CD4-positive, CD25-positive, alpha-beta regulatory T cell (primary cell): ENCODE measurements around the gene PNPLA1. TPM values are rescaled to one million over a fixed set of nuclear protein-coding genes. Genes with fewer than 3 reads are reported as not detected.

ENCODE experiments used
- ATAC-seq, 2 donors: fragments of 150-1000 bp; cut with Tn5 transposase; one replicate each; pipeline ENCODE4 v1.10.0; 2021; ENCODE audit warnings: low read depth in 2 of 2, moderate number of reproducible peaks in 2 of 2, moderate library complexity in 1 of 2
- DNase-seq, 3 donors: peaks; one replicate each; pipeline versions ENCODE4 v3.0.0 to v3.0.0-alpha.2; 2012 to 2022; ENCODE audit warnings: mixed read lengths in 1 of 3
- H3K27ac ChIP-seq: one replicate; pipeline ENCODE4 v1.7.0; 2013; ENCODE audit warnings: mild to moderate bottlenecking, low read length; ENCODE audit not compliant: insufficient read depth, poor library complexity, severe bottlenecking
- H3K27me3 ChIP-seq: one replicate; pipeline ENCODE4 v1.7.0; 2013; ENCODE audit warnings: low read length; ENCODE audit not compliant: control insufficient read depth, insufficient read depth
- H3K36me3 ChIP-seq: one replicate; pipeline ENCODE4 v1.7.0; 2013; ENCODE audit warnings: mild to moderate bottlenecking, low read length, moderate library complexity; ENCODE audit not compliant: control insufficient read depth, insufficient read depth
- H3K4me1 ChIP-seq: 2 replicates; pipeline ENCODE4 v1.7.0; 2013; ENCODE audit warnings: mild to moderate bottlenecking, low read length; ENCODE audit not compliant: insufficient read depth, control insufficient read depth, poor library complexity, severe bottlenecking
- H3K4me3 ChIP-seq: one replicate; pipeline ENCODE4 v1.7.0; 2013; ENCODE audit warnings: low read depth, mild to moderate bottlenecking, low read length, moderate library complexity
- H3K9me3 ChIP-seq, 2 experiments: 1 replicate in 1 of 2; 2 replicates in 1 of 2; pipeline ENCODE4 v1.7.0; 2013; ENCODE audit warnings: low read length in 2 of 2, mild to moderate bottlenecking in 1 of 2, moderate library complexity in 1 of 2; ENCODE audit not compliant: control insufficient read depth in 2 of 2
- H3K27ac Mint-ChIP-seq, 3 donors: one replicate each; pipeline ENCODE4 v1.8.0; 2020 to 2022; ENCODE audit warnings: mild to moderate bottlenecking in 3 of 3, mixed read lengths in 3 of 3, moderate library complexity in 2 of 3
- H3K27me3 Mint-ChIP-seq: one replicate; pipeline ENCODE4 v1.8.0; 2022; ENCODE audit warnings: mild to moderate bottlenecking, mixed read lengths
- H3K36me3 Mint-ChIP-seq: one replicate; pipeline ENCODE4 v1.8.0; 2020; ENCODE audit warnings: mixed read lengths
- H3K4me1 Mint-ChIP-seq, 4 donors: one replicate each; pipeline ENCODE4 v1.8.0; 2020 to 2022; ENCODE audit warnings: mixed read lengths in 4 of 4, mild to moderate bottlenecking in 1 of 4
- H3K4me3 Mint-ChIP-seq, 4 donors: one replicate each; pipeline ENCODE4 v1.8.0; 2020 to 2022; ENCODE audit warnings: mild to moderate bottlenecking in 4 of 4, mixed read lengths in 4 of 4, moderate library complexity in 3 of 4
- H3K9me3 Mint-ChIP-seq, 7 donors: one replicate each; pipeline ENCODE4 v1.8.0; 2020 to 2022; ENCODE audit warnings: mixed read lengths in 7 of 7, mild to moderate bottlenecking in 3 of 7, moderate library complexity in 2 of 7
- polyA plus RNA-seq, 4 donors: library from polyadenylated mRNA; unstranded; fragments of 300-500 nt; fragmentation: Illumina TruSeq; gene quantifications; one replicate each; pipeline ENCODE4 v1.2.3, GENCODE V29; 2021
- total RNA-seq: library from RNA; stranded (reverse); gene quantifications from one replicate; pipeline ENCODE4 v1.2.3, GENCODE V29; 2022

Gene PNPLA1
- total and polyA plus RNA-seq, 5 donors from 2014 or later: 0.25 TPM; not detected in 4

GRCh38 chr6:36242161-36242560 lies 27.7 kb upstream of the PNPLA1 start:
- no peak overlapping the region for H3K4me3 Mint-ChIP-seq
- peaks cover 0 to 6% (median 0%) of the 10 kb centered on the region in 4 donors for H3K4me1 Mint-ChIP-seq
- peak overlapping the region in 1 of 3 donors; percentile 48 for H3K27ac Mint-ChIP-seq

GRCh38 chr6:36242626-36243025 lies 27.2 kb upstream of the PNPLA1 start:
- H3K4me1 Mint-ChIP-seq: peaks cover 0 to 6% (median 0%) of the 10 kb centered on the region in 4 donors
- no peaks in the 10 kb centered on the region for H3K4me1 ChIP-seq
- H3K4me3 ChIP-seq: no peak overlapping the region
- H3K36me3 ChIP-seq: no peaks in the 10 kb centered on the region
- no peak overlapping the region for H3K4me3 Mint-ChIP-seq
- peaks cover 25% of the 10 kb centered on the region for H3K27me3 Mint-ChIP-seq
- H3K9me3 ChIP-seq: no peaks in the 10 kb centered on the region
- no peak overlapping the region for H3K27ac Mint-ChIP-seq
- no peak overlapping the region for H3K27ac ChIP-seq
- DNase-seq (no peak), ATAC-seq (no peak)
- H3K9me3 Mint-ChIP-seq: no peaks in the 10 kb centered on the region
- no peaks in the 10 kb centered on the region for H3K27me3 ChIP-seq
- H3K36me3 Mint-ChIP-seq: peaks cover 10% of the 10 kb centered on the region

More at GRCh38 chr6:36242161-36242560, 27.7 kb upstream of the PNPLA1 start:
- peaks cover 7% of the 10 kb centered on the region for H3K36me3 Mint-ChIP-seq
- DNase-seq (no peak), ATAC-seq (no peak)
- no peaks in the 10 kb centered on the region for H3K27me3 ChIP-seq
- no peaks in the 10 kb centered on the region for H3K4me1 ChIP-seq
- no peak overlapping the region for H3K4me3 ChIP-seq
- no peaks in the 10 kb centered on the region for H3K9me3 ChIP-seq
- no peaks in the 10 kb centered on the region for H3K36me3 ChIP-seq
- H3K9me3 Mint-ChIP-seq: no peaks in the 10 kb centered on the region
- no peak overlapping the region for H3K27ac ChIP-seq
- peaks cover 23% of the 10 kb centered on the region for H3K27me3 Mint-ChIP-seq

DNA sequence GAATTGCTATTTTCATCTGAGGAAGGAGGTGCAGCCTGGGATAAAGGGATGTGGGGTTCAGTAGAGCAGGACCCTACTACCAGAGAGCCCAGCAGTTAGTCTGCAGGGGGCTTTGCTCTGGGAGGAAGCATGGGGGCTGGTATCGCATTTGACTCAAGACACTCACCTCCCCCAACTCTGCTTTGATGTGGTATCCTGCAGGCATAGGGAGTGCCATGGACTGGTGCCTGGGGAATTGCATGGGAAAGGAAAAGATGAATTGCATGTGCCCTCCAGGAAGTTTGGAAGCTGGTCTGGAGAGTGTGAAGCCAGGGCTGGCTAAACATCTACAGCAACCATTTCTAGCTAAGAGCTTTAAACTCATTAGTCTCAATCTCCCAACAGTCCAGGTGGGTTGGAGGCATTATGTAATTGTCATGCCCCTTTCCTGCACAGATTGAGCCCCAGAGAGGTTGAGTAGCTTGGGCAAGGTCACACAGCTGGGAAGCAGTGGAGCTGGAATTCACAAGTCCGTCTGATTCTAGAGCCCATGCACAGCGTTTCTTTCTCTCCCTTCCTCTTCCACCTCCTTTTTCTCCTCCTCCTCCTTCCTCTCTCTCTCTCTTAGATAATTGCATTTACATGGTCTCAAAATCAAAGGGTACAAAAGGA lies 26.2 kb upstream of the PNPLA1 start:
- DNase-seq (no peak), ATAC-seq (no peak)
- H3K27ac ChIP-seq: no peak overlapping the region
- no peaks in the 10 kb centered on the region for H3K36me3 ChIP-seq
- H3K9me3 ChIP-seq: no peaks in the 10 kb centered on the region
- H3K4me1 ChIP-seq: no peaks in the 10 kb centered on the region
- Mint-ChIP-seq H3K4me3 (no peak overlapping the region), H3K36me3 (peaks cover 10% of the 10 kb centered on the region), H3K4me1 (peaks cover 0 to 6% (median 0%) of the 10 kb centered on the region in 4 donors), H3K27ac (no peak overlapping the region), H3K27me3 (peaks cover 25% of the 10 kb centered on the region), H3K9me3 (no peaks in the 10 kb centered on the region)
- H3K4me3 ChIP-seq: no peak overlapping the region
- no peaks in the 10 kb centered on the region for H3K27me3 ChIP-seq

DNA sequence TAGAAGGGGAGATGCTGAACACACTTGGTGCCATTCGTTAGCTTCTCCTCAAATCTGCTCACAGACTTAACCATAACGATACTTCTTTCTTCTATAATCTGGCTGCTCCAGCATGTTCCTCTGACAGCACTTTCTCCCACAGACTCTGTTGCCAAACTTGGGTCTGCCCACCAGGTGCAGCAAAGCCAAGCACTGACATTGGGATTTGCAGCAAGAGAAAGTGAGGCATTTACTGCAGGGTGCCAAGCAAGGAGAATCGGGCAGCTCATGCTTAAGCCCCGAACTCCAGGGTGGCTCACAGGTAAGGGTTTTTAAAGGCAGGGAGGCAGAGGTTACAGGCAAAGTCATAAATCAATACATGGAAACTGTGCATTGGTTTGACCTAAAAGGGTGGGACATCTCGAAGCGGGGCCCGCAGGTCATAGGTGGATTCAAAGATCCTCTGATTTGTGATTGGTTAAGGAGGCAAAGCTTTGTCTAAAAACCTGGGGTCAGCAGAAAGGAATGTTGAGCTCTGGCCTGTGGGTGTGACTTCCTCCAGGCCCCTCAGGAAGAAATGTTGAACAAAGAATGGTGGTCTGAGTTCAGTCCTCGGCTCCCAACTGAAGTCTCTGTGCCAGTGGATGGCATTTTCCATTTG lies 25.1 kb upstream of the PNPLA1 start:
- H3K27ac Mint-ChIP-seq: no peak overlapping the region
- no peak overlapping the region for H3K4me3 Mint-ChIP-seq
- ATAC-seq: no peak

GRCh38 chr6:36245572-36246061 lies 24.2 kb upstream of the PNPLA1 start:
- H3K9me3 ChIP-seq: no peaks in the 10 kb centered on the region
- no peak overlapping the region for H3K27ac Mint-ChIP-seq
- no peak for ATAC-seq

More for the DNA sequence above, 25.1 kb upstream of the PNPLA1 start:
- no peak for DNase-seq
- no peak overlapping the region for H3K4me3 ChIP-seq
- H3K4me1 ChIP-seq: no peaks in the 10 kb centered on the region
- no peaks in the 10 kb centered on the region for H3K9me3 ChIP-seq
- H3K9me3 Mint-ChIP-seq: no peaks in the 10 kb centered on the region
- H3K27me3 ChIP-seq: no peaks in the 10 kb centered on the region
- peaks cover 0 to 6% (median 0%) of the 10 kb centered on the region in 4 donors for H3K4me1 Mint-ChIP-seq
- no peak overlapping the region for H3K27ac ChIP-seq
- H3K36me3 Mint-ChIP-seq: peaks cover 10% of the 10 kb centered on the region
- no peaks in the 10 kb centered on the region for H3K36me3 ChIP-seq
- peaks cover 25% of the 10 kb centered on the region for H3K27me3 Mint-ChIP-seq

GRCh38 chr6:36246506-36247268 lies 23.2 kb upstream of the PNPLA1 start:
- Histone ChIP-seq H3K4me3 (no peak overlapping the region), H3K27me3 (no peaks in the 10 kb centered on the region), H3K9me3 (no peaks in the 10 kb centered on the region), H3K4me1 (no peaks in the 10 kb centered on the region), H3K36me3 (no peaks in the 10 kb centered on the region), H3K27ac (no peak overlapping the region)
- Mint-ChIP-seq H3K36me3 (peaks cover 10% of the 10 kb centered on the region), H3K27me3 (peaks cover 30% of the 10 kb centered on the region), H3K27ac (peak overlapping the region in 1 of 3 donors; percentile 17), H3K4me3 (no peak overlapping the region), H3K9me3 (no peaks in the 10 kb centered on the region), H3K4me1 (peaks cover 0 to 5% (median 0%) of the 10 kb centered on the region in 4 donors)
- ATAC-seq (no peak), DNase-seq (no peak)

More at GRCh38 chr6:36245572-36246061, 24.2 kb upstream of the PNPLA1 start:
- no peak overlapping the region for H3K27ac ChIP-seq
- peak in 1 of 3 donors; percentile 22 for DNase-seq
- no peaks in the 10 kb centered on the region for H3K9me3 Mint-ChIP-seq
- H3K36me3 ChIP-seq: no peaks in the 10 kb centered on the region
- no peak overlapping the region for H3K4me3 ChIP-seq
- H3K27me3 Mint-ChIP-seq: peaks cover 29% of the 10 kb centered on the region
- H3K4me1 ChIP-seq: no peaks in the 10 kb centered on the region
- no peaks in the 10 kb centered on the region for H3K27me3 ChIP-seq
- peaks cover 10% of the 10 kb centered on the region for H3K36me3 Mint-ChIP-seq
- H3K4me3 Mint-ChIP-seq: no peak overlapping the region
- H3K4me1 Mint-ChIP-seq: peaks cover 0 to 6% (median 0%) of the 10 kb centered on the region in 4 donors

- Histone ChIP-seq H3K4me3 (no peak overlapping the region), H3K27ac (no peak overlapping the region), H3K27me3 (no peaks in the 10 kb centered on the region), H3K9me3 (no peaks in the 10 kb centered on the region), H3K36me3 (no peaks in the 10 kb centered on the region), H3K4me1 (no peaks in the 10 kb centered on the region)
- Mint-ChIP-seq H3K36me3 (peaks cover 10% of the 10 kb centered on the region), H3K27me3 (peaks cover 30% of the 10 kb centered on the region), H3K4me3 (no peak overlapping the region), H3K27ac (no peak overlapping the region), H3K4me1 (no peaks in the 10 kb centered on the region), H3K9me3 (no peaks in the 10 kb centered on the region)
- DNase-seq (no peak), ATAC-seq (no peak)
Observed at GRCh38 chr6:36247693-36248092, 22.2 kb upstream of the PNPLA1 start.
